Erythroblast (primary cell): ENCODE measurements around the gene VPS52.

Source experiments
- DNase-seq, 2 experiments: peaks; one replicate each; lab custom pipeline; 2025; lab: John Stamatoyannopoulos, UW
- GATA1 ChIP-seq: IDR thresholded peaks from 2 replicates; pipeline ENCODE4 v1.6.1; 2011; ENCODE audit warnings: low read depth, mild to moderate bottlenecking, control low read depth, low read length, moderate library complexity
- POLR2A ChIP-seq: IDR thresholded peaks from 2 replicates; pipeline ENCODE4 v1.6.1; 2011; ENCODE audit warnings: mild to moderate bottlenecking, low read length

The VPS52 gene, protein sequence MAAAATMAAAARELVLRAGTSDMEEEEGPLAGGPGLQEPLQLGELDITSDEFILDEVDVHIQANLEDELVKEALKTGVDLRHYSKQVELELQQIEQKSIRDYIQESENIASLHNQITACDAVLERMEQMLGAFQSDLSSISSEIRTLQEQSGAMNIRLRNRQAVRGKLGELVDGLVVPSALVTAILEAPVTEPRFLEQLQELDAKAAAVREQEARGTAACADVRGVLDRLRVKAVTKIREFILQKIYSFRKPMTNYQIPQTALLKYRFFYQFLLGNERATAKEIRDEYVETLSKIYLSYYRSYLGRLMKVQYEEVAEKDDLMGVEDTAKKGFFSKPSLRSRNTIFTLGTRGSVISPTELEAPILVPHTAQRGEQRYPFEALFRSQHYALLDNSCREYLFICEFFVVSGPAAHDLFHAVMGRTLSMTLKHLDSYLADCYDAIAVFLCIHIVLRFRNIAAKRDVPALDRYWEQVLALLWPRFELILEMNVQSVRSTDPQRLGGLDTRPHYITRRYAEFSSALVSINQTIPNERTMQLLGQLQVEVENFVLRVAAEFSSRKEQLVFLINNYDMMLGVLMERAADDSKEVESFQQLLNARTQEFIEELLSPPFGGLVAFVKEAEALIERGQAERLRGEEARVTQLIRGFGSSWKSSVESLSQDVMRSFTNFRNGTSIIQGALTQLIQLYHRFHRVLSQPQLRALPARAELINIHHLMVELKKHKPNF

DNA sequence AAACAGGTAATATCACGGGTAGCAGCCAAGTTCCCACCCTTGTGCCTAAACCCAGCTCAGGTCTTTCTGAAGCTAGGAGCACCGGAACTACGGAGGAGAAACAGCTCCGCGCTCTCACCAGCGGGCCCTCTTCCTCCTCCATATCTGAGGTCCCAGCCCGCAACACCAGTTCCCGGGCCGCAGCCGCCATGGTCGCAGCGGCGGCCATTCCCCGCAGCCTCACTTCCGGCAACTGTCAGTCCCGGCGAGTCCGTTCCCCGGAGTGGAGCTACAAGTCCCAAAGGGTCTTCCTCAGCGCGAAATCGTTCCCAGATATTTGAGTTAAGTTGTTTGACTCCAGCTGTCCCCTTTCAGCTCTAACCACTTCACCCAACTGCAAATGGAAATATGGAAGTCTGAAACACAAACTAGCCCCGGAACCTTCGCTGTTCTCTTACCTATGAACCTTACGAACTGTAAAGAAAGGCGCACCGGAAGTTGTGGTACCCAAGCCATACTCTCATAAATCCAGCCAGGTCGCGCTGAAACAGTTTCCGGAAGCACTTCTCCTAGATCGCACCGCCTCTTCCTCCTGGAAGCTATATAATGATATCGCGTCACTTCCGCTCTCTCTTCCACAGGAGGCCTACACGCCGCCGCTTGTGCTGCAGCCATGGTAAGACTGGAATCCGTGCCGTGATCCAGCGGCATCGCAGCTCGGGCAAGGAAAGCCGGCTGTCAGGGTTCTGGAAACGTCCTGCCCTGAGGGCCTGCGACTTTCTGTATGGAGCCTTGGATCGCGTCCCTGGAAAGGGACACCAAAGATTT lies at the start of gene VPS52, which contains the start of gene RPS18:
Gene VPS52, minus strand, starts transcription at position 409 of the 807 bp plus-strand sequence. Its CDS starts 201 bp downstream, at position 208.
Gene RPS18, plus strand, starts transcription at position 608 of the 807 bp plus-strand sequence. Its CDS starts 45 bp downstream, at position 653.
- peak; percentile 98 for TF ChIP-seq POLR2A
- no peak for TF ChIP-seq GATA1
- DNase-seq = peak; percentile 99 to 100

GRCh38 chr6:33321227-33321626 lies 49.6 kb upstream of the VPS52 start:
- no peak for DNase-seq
- TF ChIP-seq GATA1 = no peak
- TF ChIP-seq POLR2A = no peak

- TF ChIP-seq POLR2A (no peak), GATA1 (no peak)
- peak; percentile 37 to 78 for DNase-seq
Observed at GRCh38 chr6:33320315-33321181, 48.9 kb upstream of the VPS52 start.

DNA sequence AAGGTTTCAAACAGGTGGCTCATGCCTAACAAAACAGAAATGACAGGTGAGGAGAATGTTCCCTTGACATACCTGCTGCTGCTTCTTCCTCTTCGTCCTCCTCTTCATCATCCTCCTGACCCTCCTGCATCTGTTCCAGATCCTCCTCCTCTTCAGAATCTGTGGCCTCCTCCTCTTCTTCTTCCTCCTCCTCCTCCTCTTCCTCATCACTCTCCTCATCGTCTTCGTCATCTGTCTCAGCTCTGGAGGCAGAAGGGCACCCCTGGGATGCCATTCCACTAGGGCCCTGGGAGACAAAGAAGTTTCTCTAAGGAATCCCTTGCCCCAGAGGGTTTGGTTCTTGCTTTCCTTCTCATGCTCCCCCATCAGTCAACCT lies 48.3 kb upstream of the VPS52 start:
- no peak for TF ChIP-seq GATA1
- no peak for TF ChIP-seq POLR2A
- no peak for DNase-seq

GRCh38 chr6:33318426-33319073 lies 46.9 kb upstream of the VPS52 start:
- DNase-seq = no peak
- TF ChIP-seq POLR2A (no peak), GATA1 (no peak)

- peak; percentile 97 to 98 for DNase-seq
- TF ChIP-seq POLR2A (peak; percentile 58), GATA1 (no peak)
Observed at GRCh38 chr6:33317669-33318425, 46.2 kb upstream of the VPS52 start, which contains the start of gene ZBTB22. ZBTB22 (minus strand) TSS chr6:33317744; CDS start chr6:33316916, 828 bp downstream.

DNA sequence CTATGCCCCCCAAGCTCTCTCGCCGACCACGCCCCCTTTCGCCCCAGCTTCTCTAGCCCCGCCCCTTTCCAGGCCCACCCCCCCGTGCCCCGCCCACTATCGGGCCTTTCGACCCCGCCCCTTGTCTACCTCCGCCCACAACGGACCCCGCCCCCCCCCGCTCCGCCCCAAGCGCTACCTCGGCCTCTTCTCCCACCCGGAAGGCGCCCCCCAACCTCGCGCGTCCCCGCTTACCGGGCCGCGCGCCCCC lies 45.7 kb upstream of the VPS52 start:
- peak in 1 of 2 experiments; percentile 92 for DNase-seq
- TF ChIP-seq POLR2A (no peak), GATA1 (no peak)

GRCh38 chr6:33316603-33317418 lies 45.1 kb upstream of the VPS52 start:
- DNase-seq = peak in 1 of 2 experiments; percentile 48
- TF ChIP-seq GATA1 (no peak), POLR2A (no peak)

DNA sequence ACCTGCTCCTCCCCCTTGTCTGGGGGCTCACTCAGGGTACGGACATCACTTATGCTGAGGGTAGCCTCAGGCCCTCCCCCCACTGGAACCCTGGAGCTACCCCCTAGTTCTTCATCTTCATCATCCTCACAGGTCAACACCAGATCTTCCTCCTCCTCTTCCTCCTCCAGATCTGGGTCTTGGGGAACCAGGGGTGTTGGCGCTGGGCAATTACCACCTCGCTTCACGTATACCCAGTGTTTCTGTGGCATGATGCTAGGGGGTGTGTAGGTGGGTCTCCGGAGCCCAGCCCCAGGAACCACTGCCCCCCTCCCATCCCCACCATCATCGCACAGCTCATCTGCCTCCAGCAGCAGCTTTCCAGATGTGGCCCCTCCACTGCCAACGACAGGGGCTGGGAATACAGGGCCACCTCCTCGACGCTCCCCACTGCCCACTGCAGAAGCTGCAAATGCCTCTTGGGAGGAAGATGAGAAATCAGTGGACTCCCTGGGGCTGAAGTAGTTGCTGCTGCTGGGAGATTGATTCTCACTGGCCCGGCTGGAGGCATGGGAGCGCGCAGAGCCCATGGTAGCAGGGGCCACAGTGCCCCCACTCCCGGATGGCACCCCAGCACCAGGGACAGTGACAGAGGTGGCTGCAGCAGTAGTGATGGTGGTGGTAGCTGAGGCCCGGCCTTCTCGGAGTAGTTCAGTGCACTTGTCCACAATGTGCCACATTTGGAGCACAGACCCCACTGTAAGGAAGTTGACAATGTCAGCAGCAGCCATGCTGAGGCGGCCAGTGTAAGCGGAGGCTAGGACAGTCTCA lies 44.3 kb upstream of the VPS52 start:
- TF ChIP-seq GATA1 (no peak), POLR2A (no peak)
- DNase-seq = no peak

GRCh38 chr6:33314943-33315792 lies 43.5 kb upstream of the VPS52 start:
- no peak for TF ChIP-seq POLR2A
- TF ChIP-seq GATA1 = no peak
- DNase-seq = peak; percentile 56 to 66
